Ecto neural progenitor cell (in vitro differentiated cells): ENCODE data around the gene CCBE1.
"Not testable (repeated sequence)": the region's sequence is repeated elsewhere in the genome, so short reads cannot be mapped to it uniquely, and the experiment has no call there.

Experiments used
- DNase-seq: peaks from one replicate; pipeline ENCODE4 v3.0.0-alpha.2; 2018; ENCODE audit warnings: low spot score

The CCBE1 gene

DNA sequence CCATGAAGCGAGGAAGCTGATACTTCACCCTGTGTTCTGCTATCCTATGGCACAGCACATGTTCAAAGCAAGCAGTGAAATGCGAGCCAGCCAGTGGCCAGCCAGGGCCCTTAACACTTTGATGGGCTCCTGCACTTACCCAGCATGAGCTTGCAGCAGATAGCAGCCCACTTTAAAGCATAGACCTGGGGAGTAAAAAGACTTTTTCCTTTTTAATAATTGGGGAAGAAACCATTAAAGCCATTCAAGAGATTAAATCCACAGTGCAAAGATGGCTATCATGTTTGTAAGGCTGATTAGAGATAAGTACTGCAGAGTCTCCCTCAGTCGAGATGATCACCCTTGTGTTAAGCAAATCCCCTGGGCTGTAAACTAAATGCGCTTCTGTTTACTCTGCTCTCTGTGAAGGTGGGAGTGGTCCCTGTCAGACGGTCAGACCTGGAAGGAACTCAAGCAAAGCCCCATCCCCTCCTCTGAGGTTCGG is 15.7 kb downstream of the CCBE1 start:
- DNase-seq = no peak

DNA sequence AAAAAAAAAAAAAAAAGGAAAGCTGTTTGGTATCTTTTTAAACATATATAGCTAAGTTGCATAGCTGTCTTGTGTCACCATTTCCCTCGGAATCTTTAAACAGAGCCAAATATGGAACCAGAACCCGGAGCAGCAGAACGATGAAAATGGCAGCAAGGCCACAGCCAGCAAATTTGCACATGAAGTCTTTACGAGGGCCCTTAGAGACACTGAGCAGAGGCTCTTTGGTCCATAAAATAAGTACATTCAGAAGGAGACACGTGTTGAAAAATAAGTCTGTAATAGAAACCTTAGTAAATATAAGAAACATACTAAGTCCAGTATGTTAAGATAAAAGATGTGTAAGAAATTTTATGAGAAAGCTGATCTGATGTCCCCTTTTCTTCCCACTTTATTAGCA is 16.2 kb downstream of the CCBE1 start:
- DNase-seq = no peak

DNA sequence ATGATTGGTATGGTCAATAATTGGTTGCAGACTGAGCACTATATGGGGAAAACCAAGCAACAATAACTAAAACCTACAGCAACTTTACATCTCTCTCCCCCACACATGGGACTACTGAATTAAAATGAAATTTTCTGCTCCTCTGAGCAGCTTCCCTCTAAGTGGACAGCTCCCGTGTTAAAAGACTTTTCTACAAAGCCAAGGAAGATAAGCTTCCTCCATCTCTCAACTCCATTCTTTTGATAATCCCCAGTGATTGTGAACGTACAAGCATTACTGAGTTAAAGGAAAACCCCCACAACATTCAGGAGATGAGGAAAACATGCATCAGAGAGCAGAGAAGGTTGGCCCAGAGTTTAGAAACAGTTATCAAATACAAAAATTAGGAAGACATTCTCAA is 21.9 kb downstream of the CCBE1 start:
- DNase-seq = no peak

DNA sequence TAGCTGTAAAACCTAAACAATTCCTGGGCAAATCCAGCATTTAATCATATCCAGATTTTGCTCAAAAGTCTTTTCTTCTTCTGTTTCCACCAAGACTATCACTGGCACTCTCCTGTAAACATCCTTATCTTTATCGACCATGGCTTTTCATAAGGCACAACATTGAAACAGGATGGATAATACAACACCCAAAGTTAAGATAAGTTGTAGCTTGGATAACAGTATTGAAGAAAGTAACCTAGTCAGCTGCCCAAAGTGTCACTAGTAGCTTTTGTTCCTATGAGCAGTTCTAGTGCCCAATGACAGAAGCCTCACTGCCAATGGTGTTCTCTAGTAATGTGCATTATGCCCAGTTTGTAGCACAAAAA is 22.3 kb downstream of the CCBE1 start:
- no peak for DNase-seq

DNA sequence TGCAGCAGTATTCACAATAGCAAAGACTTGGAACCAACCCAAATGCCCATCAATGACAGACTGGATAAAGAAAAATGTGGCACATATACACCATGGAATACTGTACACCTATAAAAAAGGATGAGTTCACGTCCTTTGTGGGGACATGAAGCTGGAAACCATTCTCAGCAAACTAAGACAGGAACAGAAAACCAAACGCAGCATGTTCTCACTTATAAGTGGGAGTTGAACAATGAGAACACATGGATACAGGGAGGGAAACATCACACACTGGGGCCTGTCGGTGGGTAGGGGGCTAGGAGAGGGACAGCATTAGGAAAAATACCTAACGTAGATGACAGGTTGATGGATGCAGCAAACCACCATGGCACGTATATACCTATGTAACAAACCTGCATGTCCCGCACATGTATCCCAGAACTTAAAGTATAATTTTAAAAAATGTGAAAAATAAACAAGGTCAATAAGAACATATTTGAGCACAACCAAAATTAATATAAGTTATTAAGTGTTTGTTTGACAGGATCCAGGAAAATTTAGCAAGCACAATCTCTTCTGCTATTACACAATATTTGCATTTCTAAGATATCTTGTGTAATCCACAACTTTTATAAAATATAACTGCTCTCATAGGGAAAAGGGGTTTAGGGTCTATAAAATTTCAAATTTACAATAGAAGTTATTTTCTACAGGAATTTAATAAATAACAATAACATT is 22.9 kb downstream of the CCBE1 start:
- DNase-seq = no peak

DNA sequence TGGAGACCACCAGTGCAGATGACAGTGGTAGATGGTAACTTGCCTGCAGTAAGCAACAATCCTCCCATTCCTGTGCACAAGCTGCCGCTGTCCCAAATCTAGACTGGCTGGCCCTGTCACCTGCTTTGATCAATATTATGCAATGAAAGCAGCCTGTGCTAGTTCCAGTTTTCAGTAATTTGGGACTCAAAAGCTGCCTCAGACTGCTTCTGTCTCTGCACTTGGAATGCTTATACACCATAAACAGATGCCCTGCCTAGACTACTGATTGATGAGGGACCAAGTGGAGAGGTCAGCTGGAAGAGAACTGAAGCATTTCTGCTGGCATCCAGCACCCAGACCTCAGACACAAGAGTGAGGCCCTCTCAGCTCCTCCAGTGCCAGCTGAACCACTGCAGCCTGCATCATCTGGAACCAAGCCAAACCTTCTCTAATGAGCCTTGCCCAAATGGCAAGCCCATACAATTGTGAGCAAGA is 24.9 kb downstream of the CCBE1 start:
- no peak for DNase-seq

DNA sequence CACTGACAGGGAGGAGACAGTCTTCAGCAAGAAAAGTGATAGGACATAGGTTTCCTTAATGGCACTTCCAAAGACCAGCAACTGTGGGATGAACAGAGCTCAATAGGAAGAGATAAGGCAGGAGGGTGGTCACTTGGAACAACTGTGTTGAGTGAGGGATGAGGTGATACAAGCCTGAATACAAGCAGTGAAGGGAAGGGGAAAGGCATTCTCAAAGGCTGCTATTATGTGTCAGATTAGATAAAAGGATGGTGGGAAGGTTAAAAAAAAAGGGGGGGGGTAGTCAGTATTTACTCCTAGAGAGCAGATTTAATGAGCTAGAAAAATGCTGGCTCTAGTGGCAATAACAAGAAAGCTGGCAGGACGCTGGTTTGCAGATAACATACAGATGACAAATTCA is 25.7 kb downstream of the CCBE1 start:
- no peak for DNase-seq

DNA sequence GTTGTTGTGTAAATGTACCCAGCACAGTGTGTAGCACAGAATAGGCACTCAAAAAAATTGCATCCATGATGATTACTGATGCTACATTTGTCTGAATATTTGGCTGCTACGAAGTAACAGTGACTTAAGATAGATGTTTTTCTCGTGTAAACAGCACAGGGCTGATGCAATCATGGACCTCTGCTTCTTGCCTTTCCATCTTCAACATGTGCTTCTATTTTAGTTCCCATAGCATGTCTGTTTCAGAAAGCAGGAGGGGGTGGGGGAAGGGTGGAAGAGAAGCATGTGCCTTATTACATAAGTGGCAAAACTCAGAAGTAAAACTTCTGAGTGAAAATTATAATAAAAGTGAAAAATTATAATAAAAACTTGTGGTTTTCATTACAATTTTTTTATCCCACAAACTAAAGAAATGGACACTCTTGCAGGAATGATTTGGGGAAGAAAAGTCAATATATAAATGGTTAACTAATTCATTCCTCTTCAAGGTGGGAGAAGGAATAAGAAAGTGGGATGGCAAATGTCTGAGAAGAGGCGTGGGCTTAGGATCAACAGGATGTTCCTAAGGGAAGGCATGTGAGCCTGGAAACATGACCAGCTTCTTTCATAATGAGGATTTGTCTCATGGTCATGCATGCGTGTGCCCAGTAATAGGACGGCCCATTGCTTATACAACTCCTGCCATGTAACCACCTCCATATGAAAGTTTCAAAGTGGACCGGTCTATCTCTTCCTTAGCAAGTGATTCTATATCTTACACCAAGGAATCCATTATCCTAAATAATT is 27.2 kb downstream of the CCBE1 start:
- no peak for DNase-seq

DNA sequence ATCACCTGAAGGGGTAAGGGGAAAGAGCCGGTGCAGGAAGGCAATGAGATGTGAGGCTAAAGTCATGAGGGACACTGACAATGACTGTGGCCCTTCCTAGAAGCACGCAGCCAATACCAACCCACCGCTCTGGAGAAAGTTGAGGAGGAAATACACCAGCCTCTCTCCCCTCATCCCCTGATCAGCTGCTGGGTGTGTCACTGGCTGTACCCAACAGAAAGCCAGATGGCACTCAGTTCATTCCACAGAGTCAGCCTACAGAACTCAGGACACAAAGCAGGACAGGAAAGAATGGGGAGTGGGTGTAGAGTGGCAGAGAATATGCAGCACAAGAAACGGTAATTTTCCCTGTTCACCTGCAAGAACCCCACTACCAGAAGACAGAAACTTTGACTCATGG is 29.7 kb downstream of the CCBE1 start:
- DNase-seq = no peak

DNA sequence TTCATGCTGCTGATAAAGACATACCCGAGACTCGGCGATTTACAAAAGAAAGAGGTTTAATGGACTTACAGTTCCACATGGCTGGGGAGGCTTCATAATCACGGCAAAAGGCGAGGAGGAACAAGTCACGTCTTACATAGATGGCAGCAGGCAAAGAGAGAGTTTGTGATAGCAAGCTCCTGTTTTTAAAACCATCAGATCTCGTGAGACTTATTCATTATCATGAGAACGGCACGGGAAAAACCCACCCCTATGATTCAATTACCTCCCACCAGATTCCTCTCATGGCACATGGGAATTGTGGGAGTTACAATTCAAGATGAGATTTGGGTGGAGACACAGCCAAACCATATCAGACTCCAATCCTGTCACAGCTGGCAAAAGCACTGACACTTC is 31.2 kb downstream of the CCBE1 start:
- not testable (repeated sequence) for DNase-seq

DNA sequence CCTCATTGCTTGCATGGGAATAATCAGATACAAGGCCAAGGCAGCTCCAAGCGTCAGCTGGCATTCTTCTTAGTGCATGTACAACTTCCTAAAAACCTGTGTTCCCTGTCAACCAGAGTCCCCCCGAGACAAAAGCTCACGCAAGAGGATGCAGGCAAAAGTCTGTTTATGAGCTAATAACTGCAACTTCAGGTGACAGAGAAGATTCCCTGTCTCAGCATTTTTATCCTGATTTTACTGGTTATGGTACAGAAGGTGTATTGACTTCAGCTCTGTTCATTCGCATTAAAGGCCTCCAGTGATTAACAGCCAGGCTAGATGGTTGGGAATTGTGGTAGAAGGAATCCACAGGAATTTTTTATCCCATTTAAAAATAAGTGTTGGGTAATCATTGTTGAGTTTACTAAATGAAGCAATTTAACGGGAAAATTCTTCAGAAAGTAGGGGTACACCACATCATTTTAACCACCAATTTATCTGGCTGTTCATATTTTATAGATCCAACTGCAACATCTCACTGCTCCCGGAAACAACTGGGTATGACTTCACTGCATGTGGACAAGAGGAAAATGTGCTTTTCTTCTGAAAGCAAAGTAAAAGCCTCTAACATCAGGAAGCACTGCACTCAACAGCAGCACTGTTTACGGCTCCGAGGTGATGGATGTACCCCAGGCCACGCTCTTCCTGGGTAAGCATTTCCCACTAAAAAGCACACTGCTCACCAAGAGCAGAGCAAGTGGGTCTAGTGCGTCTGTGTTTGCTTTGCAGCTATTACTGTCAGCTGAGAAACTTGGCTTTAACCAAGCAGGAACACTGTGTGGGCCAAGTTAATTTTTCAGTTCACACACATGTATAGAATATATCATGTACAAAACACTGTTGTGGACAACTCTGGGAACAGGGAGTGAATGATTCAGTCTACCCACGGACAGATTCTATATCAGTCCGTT is 31.9 kb downstream of the CCBE1 start:
- no peak for DNase-seq

DNA sequence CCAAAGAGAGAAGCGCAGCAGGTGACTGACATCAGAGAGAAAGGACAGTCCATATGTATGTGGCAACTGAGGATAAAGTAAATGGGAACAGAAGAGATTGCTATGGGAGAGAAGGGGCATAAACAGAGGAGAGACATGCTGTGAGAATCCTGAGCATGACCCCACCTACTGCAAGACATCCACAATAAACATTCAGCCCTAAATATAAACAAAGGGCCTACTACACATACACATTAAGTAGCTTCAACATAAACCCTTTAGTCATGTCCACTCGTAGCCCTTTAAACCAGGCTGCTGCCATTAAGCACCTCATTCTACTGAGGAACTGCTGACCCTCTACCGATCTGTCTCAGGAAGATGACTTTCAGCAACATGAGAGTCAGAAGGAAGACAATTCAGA is 32.9 kb downstream of the CCBE1 start:
- DNase-seq = no peak

DNA sequence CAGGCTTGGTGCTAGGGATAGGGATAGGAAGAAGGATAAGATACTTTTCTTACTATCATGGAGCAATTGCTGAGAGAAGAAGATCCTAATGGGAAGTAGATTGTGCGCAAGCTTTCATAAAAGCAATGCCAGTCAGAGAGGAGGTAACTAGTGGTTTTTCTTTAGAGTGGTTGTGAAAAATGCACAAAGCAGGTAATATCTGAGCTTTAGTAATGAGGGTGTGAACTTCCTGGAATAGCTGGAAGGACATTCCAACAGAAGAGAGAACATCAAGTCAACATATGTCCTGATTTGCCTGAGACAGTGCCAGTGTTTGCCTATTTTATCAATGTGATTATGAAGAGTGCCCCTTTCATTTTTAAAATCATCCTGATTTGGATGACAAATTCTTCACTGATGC is 34.1 kb downstream of the CCBE1 start:
- DNase-seq = no peak

DNA sequence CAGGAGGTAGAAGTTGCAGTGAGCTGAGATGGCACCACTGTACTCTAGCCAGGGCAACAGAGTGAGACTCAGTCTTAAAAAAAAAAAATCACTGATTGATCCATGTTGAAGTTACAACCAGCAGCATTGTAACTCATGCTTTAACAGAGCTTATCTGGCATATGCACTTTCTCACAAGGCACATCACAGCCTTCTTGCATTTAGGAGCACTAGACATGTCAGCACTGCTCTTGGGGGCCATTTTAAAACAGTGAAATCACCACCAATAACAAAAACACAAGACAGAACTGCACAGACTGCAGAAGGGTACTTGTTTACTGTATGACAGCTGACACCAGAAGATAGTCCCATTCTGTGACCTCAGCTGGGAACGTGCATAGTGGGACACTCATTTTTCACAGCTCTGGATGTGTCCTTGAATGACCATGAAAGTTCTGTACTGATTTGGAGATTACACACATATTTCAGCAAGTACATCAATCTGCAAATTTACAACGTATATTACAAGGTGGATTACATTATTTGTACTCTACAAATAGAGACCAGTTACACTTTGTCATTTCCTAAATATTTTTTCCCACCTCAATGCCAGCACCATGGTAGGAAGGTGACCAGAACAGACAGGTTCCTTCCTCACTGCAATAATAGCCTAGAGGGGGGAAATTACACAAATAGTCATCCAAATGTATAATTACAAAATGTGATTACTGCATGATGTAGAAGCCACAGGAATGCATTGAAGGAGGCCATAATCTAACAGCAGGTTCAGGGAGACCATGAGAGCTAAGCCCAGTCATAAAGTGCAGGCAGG is 35.1 kb downstream of the CCBE1 start:
- no peak for DNase-seq

DNA sequence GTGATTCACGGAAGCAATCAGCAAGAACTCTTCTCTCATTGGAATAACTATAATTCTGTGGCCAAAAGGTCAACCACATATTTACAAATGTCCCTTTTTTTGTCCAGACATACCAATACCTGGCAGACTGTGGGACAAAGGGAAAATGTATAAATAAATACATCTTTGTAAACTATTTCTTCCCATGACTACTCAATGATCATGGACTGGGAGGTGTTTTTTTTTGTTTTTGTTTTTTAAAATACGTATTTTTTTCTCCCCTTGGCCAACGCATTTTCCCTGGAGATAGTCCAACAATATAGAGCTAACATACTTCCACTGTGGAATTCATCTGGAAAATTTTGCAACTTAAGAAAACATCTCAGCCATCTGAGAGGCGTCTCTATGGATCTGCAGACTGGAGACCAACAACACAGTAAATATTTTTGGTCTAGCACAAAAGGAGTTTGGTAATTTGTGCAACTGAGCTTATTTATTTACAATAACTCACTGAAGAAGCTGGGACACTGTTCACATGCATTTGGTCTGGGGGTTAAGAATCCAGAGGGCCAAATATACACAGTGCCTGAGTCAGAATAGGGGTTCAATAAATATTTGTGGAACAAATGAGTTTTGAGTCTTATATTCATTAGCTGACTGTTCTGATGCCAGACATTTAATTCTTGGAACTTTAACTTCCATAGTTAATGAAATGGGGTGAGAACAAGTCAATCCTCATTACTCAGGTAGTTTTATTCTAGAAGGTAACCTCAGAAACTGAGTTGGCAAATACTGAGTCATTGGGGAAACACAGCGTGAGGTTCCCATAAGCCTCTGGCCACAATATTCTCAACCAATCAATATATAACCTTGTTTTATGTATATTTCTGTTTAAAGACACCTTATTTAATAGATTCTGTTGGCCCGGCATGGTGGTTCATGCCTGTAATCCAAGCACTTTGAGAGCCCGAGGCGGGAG is 36.2 kb downstream of the CCBE1 start:
- DNase-seq = no peak

DNA sequence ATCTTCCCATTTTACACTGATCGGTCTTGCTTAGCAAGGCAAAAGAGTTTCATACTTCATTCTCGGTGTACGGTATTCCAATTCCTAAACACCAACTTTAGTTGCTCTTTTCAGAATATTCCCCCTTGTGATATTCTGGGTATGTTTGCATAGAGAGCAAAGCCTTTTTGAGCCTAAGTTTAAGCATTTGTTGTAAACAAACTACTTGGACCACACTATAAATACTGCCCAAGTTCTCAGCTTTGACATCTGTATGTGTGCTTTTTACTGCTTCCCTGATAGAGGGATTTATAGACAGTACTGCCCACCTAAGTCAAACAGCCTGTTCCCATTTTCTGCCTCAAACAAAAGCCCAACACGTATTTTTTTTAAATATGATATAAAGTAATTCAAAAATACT is 36.9 kb downstream of the CCBE1 start:
- no peak for DNase-seq

DNA sequence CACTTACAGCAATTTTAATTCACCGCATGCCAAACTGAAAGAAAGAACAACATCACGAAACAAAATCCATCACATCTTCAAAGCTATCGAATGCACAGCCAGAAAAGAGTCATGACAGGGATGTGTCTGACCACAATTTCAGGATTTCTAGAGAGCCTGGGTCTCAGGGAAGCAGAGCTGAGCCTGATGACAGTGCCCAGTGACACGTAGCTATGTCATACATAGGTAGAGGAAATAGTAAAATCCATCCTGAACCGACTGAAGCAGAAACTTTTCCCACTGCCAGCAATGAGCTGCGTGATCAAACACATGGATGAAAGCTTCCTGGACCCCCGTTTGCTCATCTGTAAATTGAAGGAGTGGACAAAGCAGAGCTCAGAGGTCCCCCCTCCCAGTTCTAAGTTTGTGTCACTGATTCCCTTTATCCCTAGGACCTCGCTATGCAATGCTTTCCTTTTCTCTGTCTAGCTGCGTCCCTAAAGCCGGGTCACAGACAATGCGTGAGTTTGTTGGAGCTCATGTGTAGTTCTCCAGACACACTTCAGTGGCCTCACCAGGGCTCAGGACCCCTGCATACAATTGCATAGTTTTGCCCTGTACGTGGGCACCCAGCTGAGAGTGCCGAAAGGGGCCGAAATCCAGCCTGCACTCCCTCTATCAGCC is 37.6 kb downstream of the CCBE1 start:
- peak; percentile 50 for DNase-seq

DNA sequence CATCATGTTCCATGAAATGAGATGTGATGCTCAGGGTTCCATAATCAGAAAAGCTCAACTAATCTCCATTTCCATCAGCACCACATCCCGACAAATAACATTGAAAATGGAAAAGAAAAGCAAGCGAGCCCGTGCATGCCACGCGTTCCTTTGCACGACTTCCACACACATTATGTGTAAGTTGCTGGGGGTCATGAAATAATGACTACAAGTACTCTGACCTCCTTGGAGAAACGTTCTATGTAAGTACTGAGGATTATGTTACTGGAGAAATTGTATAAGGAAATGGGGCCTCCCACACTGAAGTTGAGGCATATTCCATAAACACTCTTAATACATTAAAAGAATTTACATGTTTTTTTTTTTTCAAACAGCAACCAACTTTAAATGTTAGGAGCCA is 38.3 kb downstream of the CCBE1 start:
- no peak for DNase-seq

DNA sequence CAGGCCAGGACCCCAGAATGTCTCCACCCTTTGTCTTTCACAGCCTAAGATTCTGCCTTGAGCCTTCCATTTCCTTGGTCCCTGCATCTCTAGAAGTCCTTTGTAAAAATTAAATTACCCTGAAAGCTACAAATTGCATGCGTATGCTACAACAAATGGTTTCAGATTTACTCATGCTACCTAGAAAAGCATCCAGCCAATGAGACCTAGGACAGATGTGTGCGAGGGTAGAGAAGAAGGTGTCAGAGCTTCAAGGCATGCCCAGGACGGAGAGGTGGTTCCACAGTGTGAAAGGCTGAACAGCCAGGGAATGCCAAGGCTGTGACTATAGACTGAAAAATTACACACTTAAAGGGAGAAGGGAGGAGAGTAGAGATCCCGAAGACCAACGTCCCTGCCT is 40.2 kb downstream of the CCBE1 start:
- DNase-seq = no peak

DNA sequence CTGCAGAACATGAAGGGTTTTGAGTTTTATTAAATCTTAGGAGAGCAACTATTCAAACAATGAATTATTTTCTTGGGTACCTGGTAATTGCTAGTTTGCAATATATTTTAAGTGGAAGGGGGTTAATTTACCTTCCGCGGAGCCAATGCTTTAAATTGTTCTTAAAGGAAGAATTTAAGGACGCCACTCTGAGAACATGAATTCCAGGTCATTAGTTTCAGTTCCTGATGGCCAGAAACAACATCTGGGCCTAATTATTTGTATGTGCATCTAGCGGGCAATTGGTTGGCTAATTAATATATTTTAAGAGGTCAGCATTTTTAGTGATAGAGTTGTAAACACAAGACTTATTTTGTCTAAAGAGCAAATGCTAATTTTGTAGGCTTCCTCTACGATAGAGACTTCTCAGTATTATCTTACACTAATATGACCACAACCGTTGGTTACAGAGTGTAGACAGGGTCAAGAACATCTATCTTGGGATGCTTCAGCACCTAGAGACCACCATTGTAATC is 40.8 kb downstream of the CCBE1 start:
- DNase-seq = no peak
